Activated gamma-delta T cell treated with anti-CD3 and anti-CD28 coated beads, Interleukin-2, amount 50 U/mL, for 16 hours (primary cell): Measurements from ENCODE around the gene LYPD6.
"Not testable (repeated sequence)": the region's sequence is repeated elsewhere in the genome, so short reads cannot be mapped to it uniquely, and the experiment has no call there.

ENCODE experiments used
- DNase-seq: peaks from one replicate; pipeline ENCODE4 v3.0.0-alpha.2; 2020; ENCODE audit warnings: low read depth

The LYPD6 gene

DNA sequence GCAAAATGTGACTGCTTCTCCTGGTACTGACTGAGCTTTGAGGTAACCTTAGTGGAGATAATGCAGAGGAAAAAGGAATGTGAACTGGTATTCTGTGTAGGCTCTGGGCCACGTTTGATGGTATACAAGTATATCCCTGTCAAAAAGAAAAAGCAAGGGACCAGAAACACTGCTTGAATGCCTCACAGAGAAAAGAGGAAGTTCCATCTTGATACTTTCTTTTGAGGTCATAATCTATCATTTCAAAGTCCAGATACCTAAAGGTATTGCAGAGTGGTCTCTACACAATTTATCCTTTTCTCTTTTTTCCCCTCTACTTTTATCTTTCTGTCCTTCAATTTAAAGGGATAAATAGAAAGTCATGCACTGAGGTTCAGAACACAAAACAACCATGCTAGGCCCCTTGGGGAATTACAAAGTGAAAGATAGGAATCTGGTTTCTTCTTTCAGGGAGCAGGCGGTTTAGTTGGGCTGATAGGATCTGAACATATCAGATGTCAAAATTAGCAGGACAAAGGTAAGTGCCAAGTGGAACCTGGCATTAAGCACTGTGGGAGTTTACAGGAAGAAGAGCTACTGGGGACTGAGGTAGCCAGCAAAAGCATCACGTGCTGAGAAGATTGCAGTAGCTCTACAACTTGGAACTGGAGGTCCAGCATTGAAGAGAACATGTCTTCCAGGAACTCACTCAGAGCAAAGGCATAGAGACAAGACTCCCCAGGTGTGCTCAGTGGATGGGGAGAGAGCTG is 121.2 kb downstream of the LYPD6 start:
- no peak for DNase-seq

- DNase-seq, result no peak
Observed at GRCh38 chr2:149456285-149456684, 125.9 kb downstream of the LYPD6 start.

GRCh38 chr2:149458502-149458901 is 128.1 kb downstream of the LYPD6 start:
- DNase-seq, result no peak

DNA sequence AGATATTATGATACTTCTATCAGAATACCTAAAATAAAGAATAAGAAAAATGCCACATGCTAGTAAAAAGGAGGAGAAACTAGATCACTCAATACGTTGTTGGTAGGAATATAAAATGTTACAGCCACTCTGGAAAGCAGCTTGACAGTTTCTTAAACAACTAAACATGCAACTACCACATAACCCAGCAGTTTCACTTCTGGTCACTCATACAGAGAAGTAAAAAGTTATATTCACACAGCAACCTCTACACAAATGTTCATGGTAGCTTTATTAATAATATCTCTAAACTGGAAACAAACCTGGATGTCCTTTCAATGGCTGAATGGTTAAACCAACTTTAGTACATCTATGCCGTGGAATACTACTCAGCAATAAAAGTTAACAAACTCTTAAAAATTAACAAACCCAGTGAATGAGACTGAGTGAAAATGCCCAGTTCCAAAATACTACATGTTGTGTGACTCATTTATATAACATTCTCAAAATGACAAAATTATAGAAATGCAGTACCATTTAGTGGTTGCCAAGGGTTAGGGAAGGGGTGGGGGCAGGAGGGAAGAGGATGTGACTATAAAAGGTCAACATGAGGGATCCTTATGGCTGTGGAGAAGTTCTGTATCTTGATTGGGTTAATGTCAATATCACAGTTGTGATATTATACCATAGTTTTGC is 133.1 kb downstream of the LYPD6 start:
- no peak for DNase-seq

DNA sequence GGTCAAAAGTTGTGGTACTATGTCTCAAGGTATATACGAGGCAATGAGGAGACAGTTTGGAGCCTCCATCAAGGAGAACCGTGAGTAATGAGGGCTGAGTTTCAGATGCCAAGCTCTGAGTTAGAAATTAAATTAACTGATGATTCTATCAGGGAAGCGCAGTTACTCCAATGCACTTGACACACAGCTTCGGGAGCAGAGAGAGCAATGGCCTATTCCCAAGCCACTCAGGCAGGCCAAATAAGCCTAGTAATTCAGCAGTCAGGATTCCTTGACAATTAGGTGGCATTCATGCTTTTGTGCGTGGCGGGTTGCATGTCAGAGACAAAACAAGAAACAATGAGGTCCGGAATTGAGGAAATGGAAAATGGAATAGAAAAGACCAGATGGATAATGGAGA is 134.0 kb downstream of the LYPD6 start:
- DNase-seq, result no peak

DNA sequence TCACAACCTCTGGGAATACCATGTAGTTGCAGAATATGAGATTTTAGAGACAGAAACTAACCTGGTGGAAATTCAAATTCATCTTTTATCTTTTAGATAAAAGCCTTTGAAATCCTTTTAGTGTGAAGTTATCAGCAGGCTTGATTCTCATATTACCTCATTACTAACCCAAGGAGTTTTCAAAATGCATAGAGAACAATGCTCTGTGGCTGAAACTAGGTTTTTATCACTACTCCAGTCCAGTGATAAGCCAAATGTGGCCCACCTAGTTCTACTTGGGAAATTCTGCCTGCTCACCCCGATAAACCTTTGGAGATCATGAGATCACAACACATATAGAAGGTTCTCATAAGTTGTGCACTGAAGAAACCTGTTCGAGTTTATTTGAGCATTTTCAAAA is 135.5 kb downstream of the LYPD6 start:
- DNase-seq, result no peak

DNA sequence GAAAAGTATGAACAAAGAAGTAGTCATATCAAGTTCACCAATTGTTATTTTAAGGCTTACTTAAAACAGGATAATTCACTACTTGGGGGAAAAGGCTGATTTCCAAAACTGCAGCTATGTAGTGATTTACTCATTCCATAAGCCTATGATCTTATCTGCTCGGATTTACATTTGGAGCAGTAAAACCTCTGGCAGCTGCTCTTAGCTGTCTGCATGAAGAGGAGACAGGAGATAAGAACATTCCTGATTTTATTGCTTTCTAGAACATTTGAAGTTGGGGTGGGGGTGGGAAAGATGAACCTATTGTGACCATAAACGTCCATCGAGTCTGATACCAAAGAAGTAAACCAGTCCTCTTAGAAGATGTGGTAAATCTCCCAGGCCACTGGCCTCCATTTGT is 136.2 kb downstream of the LYPD6 start:
- no peak for DNase-seq

- no peak for DNase-seq
Observed at GRCh38 chr2:149467436-149467835, 137.0 kb downstream of the LYPD6 start.

- DNase-seq, result no peak
Observed at GRCh38 chr2:149468636-149469035, 138.2 kb downstream of the LYPD6 start.

GRCh38 chr2:149470046-149470445 is 139.7 kb downstream of the LYPD6 start:
- no peak for DNase-seq

GRCh38 chr2:149472413-149472812 is 142.0 kb downstream of the LYPD6 start:
- DNase-seq, result no peak

DNA sequence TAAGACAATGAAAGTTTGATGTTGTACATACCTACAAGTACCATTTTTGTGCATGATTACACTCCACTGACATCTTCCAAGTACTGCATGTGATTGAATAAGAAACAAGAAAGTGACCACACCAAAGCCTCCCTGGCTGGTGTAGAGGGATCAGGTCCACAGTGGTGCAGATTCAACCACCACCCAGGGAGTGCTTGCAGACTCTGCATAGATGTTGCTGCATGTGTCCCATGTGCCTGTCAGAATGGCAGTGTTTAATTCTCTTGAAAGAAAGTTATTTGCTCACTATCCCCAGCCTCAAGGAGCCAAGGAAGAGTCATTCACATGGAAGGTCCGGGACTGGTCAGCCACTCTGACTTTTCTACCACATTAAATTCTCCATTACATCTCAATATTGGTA is 142.7 kb downstream of the LYPD6 start:
- no peak for DNase-seq

- no peak for DNase-seq
Observed at GRCh38 chr2:149473521-149473920, 143.1 kb downstream of the LYPD6 start.

- no peak for DNase-seq
Observed at GRCh38 chr2:149483004-149483605, 152.7 kb downstream of the LYPD6 start.

DNA sequence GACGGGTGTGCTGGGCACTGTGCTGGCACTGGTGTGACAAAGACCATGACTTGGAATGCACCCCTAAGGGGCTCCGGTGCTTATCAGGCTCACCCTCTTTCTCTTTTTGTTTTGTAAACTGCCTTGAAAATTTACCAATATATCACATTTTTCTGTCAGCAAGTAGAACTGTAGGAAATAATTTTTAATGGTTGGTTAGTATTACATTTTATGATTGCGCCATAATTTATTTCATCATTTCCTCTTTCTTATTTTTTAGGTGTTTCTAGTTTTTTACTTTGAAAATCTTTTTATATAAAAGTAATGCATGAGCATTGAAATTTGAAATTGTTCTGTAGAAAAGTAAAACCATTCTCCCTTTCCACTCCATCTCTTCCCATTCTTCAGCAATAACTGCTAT is 156.3 kb downstream of the LYPD6 start:
- DNase-seq, result no peak

DNA sequence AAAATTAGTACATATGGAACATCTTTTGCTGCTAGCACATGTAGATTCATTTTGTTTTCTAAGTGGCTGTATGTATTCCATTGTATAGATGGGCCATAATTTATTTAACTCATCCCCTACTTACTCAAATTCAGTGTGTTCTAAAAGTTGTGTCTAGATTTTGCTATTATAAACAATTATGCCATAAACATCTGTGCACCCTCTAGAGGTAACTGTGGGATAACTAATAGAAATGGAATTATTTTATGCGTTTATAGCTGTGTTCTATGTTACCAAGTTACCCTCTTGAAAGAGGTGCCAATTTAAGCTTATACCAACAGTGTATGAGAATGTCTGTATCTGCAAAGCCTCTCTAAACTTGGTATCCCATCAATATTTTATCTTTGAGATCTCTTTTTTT is 156.8 kb downstream of the LYPD6 start:
- DNase-seq, result no peak

- DNase-seq, result no peak
Observed at GRCh38 chr2:149488706-149489440, 158.5 kb downstream of the LYPD6 start.

GRCh38 chr2:149489452-149489851 is 159.1 kb downstream of the LYPD6 start:
- no peak for DNase-seq

DNA sequence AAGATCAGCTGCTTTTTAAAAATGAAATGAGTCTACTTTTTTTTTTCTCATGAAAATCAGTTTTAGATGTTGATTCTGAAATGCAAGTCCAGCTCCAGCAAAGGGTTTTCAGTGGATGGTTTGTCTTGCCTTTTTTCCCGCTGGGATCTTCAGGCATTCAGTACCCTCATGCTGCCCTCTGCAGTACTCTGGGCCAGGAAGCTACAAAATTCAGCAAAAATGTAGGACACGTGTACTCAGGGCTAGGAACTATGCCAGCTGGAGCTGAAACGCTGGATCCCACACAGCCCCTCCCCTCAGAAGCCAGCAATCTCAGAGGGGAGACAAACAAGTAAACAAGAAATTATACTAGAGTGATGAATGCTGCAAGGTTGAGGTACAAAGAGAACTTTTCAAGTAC is 159.9 kb downstream of the LYPD6 start:
- DNase-seq, result no peak

- no peak for DNase-seq
Observed at GRCh38 chr2:149492923-149493322, 162.5 kb downstream of the LYPD6 start.

GRCh38 chr2:149499204-149499603 is 168.8 kb downstream of the LYPD6 start:
- DNase-seq, result not testable (repeated sequence)

DNA sequence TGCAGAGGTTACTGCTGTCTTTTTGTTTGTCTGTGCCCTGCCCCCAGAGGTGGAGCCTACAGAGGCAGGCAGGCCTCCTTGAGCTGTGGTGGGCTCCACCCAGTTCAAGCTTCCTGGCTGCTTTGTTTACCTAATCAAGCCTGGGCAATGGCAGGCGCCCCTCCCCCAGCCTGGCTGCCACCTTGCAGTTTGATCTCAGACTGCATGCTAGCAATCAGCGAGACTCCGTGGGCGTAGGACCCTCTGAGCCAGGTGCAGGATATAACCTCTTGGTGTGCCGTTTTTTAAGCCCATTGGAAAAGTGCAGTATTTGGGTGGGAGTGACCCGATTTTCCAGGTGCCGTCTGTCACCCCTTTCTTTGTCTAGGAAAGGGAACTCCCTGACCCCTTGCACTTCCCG is 176.4 kb downstream of the LYPD6 start:
- not testable (repeated sequence) for DNase-seq

GRCh38 chr2:149507974-149508373 is 177.6 kb downstream of the LYPD6 start:
- DNase-seq, result no peak
